Measurements from ENCODE around the gene USP28. TPM values are rescaled to one million over a fixed set of nuclear protein-coding genes. Genes with fewer than 3 reads are reported as not detected.
A peak's percentile ranks its signal among the peaks of the same experiment; 100 is the strongest.

The USP28 gene
- total and polyA plus RNA-seq, 2 of the 8 experiments (the other 6 are each of a cell fraction or from before 2014, with no cell fraction given) = 82.6 to 119 TPM

DNA sequence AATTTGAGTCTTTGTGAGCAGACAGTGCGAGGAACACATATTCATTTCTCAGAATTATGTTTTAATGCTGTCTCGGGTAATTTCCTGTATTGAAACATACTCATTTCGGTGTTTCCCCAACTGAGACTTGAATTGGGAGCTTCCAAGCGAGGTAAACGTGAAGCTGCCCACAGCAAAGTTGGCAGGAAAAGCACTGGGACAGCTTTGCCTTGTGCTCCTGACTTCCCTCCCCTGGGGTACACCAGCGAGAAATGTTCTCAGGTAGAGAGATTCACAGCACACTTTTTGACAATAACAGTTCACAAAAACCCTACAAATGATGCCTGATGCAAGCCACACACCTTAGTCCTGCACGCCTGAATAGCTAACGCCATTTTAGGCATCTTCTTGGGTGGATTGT, 32.3 kb upstream of the USP28 start:
- Histone ChIP-seq H4K5ac (ENCODE audit: insufficient read length, low read depth, low read length) (no peak overlapping the region), H3K4me3 (ENCODE audit: extremely low read depth in 1 of 4, insufficient read depth in 2 of 4, low read depth in 3 of 4, low read length in 4 of 4) (no peak overlapping the region), H3K56ac (replicated peaks; ENCODE audit: insufficient read length, low read depth, low read length) (no peak overlapping the region), H3K9ac (replicated peaks in 1 of 4; ENCODE audit: extremely low read depth in 1 of 4, low read depth in 3 of 4, low read length in 3 of 4) (no peak overlapping the region), H3K4me2 (ENCODE audit: insufficient read depth in 1 of 2, low read depth in 2 of 2, low read length in 2 of 2) (no peak overlapping the region), H3K18ac (ENCODE audit: extremely low read depth, low read length) (no peak overlapping the region), H3K4me1 (replicated peaks in 1 of 4; ENCODE audit: control insufficient read depth in 3 of 4, insufficient read depth in 4 of 4, low read length in 3 of 4) (peaks cover 0 to 9% (median 3%) of the 10 kb centered on the region in 4 experiments; a peak in 1 of 7 replicates), H3K36me3 (ENCODE audit: control insufficient read depth in 2 of 4, insufficient read depth in 4 of 4, low read length in 3 of 4) (no peaks in the 10 kb centered on the region), H3K23me2 (ENCODE audit: low read depth, low read length) (no peaks in the 10 kb centered on the region), H3K79me2 (ENCODE audit: control insufficient read depth in 1 of 2, insufficient read depth in 2 of 2, low read length in 2 of 2) (no peaks in the 10 kb centered on the region), H3K4ac (replicated peaks; ENCODE audit: insufficient read length, low read depth, low read length) (no peak overlapping the region), H2BK5ac (ENCODE audit: low read depth, low read length) (no peak overlapping the region), H3K14ac (ENCODE audit: insufficient read length) (no peak overlapping the region), H2AFZ (ENCODE audit: low read length) (peak overlapping the region; percentile 63; the same call in 1 of the 2 replicates), H2BK12ac (ENCODE audit: low read depth, low read length) (no peak overlapping the region), H3K23ac (ENCODE audit: insufficient read length) (no peak overlapping the region), H4K20me1 (replicated peaks in 1 of 2; ENCODE audit: control insufficient read depth in 1 of 2, insufficient read depth in 2 of 2, low read length in 2 of 2) (no peaks in the 10 kb centered on the region), H3K27ac (ENCODE audit: low read depth, low read length) (no peak overlapping the region), H2BK15ac (ENCODE audit: low read length) (no peak overlapping the region), H2BK20ac (ENCODE audit: low read length) (no peak overlapping the region), H3K27me3 (replicated peaks in 1 of 4; ENCODE audit: control insufficient read depth in 3 of 4, extremely low read depth in 1 of 4, insufficient read depth in 3 of 4, low read length in 3 of 4) (no peaks in the 10 kb centered on the region), H4K91ac (replicated peaks; ENCODE audit: insufficient read length, low read length) (no peak overlapping the region), H2AK5ac (ENCODE audit: low read depth, low read length) (no peak overlapping the region), H3K79me1 (ENCODE audit: low read depth, low read length) (no peaks in the 10 kb centered on the region), H2BK120ac (replicated peaks; ENCODE audit: low read depth, low read length) (no peak overlapping the region), H3K9me3 (ENCODE audit: insufficient read depth in 2 of 2, low read depth in 1 of 2, low read length in 1 of 2) (no peaks in the 10 kb centered on the region), H4K8ac (ENCODE audit: extremely low read depth, insufficient read depth, low read length) (no peak overlapping the region)
- CTCF ChIA-PET (ENCODE audit: partially characterized antibody) = interaction anchor here (0.7 to 8.0 kb wide), 13 partner anchors 12 to 358 kb away, joined by 3 to 112 read pairs (median 5); no protein-coding TSS in a partner anchor
- no peak for FAIRE-seq
- POLR2A ChIA-PET (ENCODE audit: partially characterized antibody) = no interaction called here
- no peak for DNase-seq (ENCODE audit: low read depth in 1 of 2, low spot score in 2 of 2)
- WGBS, 2 experiments (ENCODE audit: extremely low coverage in 1 of 2, insufficient coverage in 1 of 2, insufficient read length in 1 of 2, insufficient replicate concordance in 2 of 2, low coverage in 1 of 2, low lambda C conversion rate in 2 of 2, missing lambda C conversion rate in 1 of 2) = 87% methylated on average over 8 of the region's 8 CpGs; no CpG with 5 or more reads in 1 of the 2 experiments
- TF ChIP-seq ASH2L (IDR thresholded peaks at IDR 0.05; ENCODE audit: low read length) (no peak), POLR2AphosphoS5 (IDR thresholded peaks at IDR 0.05; ENCODE audit: low read depth, low read length) (no peak), RAD21 (IDR thresholded peaks at IDR 0.05 in 1 of 2, conservative IDR thresholded peaks at IDR 0.05 in 1 of 2; ENCODE audit: low read depth in 2 of 2, low read length in 2 of 2) (no peak), JUND (IDR thresholded peaks at IDR 0.05; ENCODE audit: low read length) (no peak), ZNF274 (IDR thresholded peaks at IDR 0.05; ENCODE audit: borderline replicate concordance, extremely low read depth, low read length) (no peak), CHD2 (IDR thresholded peaks at IDR 0.05; ENCODE audit: low read length) (no peak), TBP (IDR thresholded peaks at IDR 0.05; ENCODE audit: low read depth, low read length) (no peak), SIRT6 (IDR thresholded peaks at IDR 0.05; ENCODE audit: low read length) (no peak), CBX8 (IDR thresholded peaks at IDR 0.05; ENCODE audit: borderline replicate concordance, low read depth, low read length) (no peak), TAF1 (IDR thresholded peaks at IDR 0.05; ENCODE audit: low read depth, low read length) (no peak), FOSL1 (IDR thresholded peaks at IDR 0.05; ENCODE audit: insufficient read depth, low read depth, low read length) (no peak), KDM1A (IDR thresholded peaks at IDR 0.05; ENCODE audit: borderline replicate concordance, low read length) (no peak), MAFK (IDR thresholded peaks at IDR 0.05; ENCODE audit: low read depth, low read length) (no peak)
- TF ChIP-seq, protein P1, sequence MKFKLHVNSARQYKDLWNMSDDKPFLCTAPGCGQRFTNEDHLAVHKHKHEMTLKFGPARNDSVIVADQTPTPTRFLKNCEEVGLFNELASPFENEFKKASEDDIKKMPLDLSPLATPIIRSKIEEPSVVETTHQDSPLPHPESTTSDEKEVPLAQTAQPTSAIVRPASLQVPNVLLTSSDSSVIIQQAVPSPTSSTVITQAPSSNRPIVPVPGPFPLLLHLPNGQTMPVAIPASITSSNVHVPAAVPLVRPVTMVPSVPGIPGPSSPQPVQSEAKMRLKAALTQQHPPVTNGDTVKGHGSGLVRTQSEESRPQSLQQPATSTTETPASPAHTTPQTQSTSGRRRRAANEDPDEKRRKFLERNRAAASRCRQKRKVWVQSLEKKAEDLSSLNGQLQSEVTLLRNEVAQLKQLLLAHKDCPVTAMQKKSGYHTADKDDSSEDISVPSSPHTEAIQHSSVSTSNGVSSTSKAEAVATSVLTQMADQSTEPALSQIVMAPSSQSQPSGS (IDR thresholded peaks at IDR 0.05; ENCODE audit: low read length) = no peak

All from H1 (cell line).